Esophagus squamous epithelium (tissue), 5 donors: Measurements from ENCODE around the gene PPHLN1. TPM values are rescaled to one million over a fixed set of nuclear protein-coding genes. Genes with fewer than 3 reads are reported as not detected.
"Not testable (repeated sequence)": the region's sequence is repeated elsewhere in the genome, so short reads cannot be mapped to it uniquely, and the experiment has no call there.

Source experiments
- DNase-seq: peaks from one replicate; lab custom pipeline; 2025; lab: John Stamatoyannopoulos, UW
- H3K27ac ChIP-seq, 4 donors: fragments of 200-600 bp; sonication (generic); one replicate each; pipeline ENCODE4 v1.5.1; 2016 to 2019; ENCODE audit warnings: mild to moderate bottlenecking in 1 of 4
- H3K27me3 ChIP-seq, 4 donors: fragments of 200-600 bp; sonication (generic); 1 replicate in 3 of 4; 2 replicates in 1 of 4; pipeline versions ENCODE4 v1.5.1 to v1.6.0; 2017 to 2021; ENCODE audit warnings: antibody characterized with exemption in 1 of 4
- H3K36me3 ChIP-seq, 3 donors: fragments of 200-600 bp; sonication (generic); one replicate each; pipeline ENCODE4 v1.5.1; 2016 to 2019
- H3K4me1 ChIP-seq, 3 donors: fragments of 200-600 bp; sonication (generic); one replicate each; pipeline ENCODE4 v1.5.1; 2017 to 2019
- H3K4me3 ChIP-seq, 4 donors: fragments of 200-600 bp; sonication (generic); 1 replicate in 3 of 4; 2 replicates in 1 of 4; pipeline ENCODE4 v1.5.1; 2016 to 2019; ENCODE audit warnings: mild to moderate bottlenecking in 2 of 4, moderate library complexity in 1 of 4
- H3K9me3 ChIP-seq, 3 donors: fragments of 200-600 bp; sonication (generic); one replicate each; pipeline ENCODE4 v1.5.1; 2016 to 2019
- POLR2A ChIP-seq, 4 donors: fragments of 450-650 bp; IDR thresholded peaks; one replicate each; pipeline ENCODE4 v1.6.1; 2017; ENCODE audit warnings: antibody characterized with exemption in 4 of 4, mild to moderate bottlenecking in 4 of 4, moderate library complexity in 3 of 4
- WGBS, 2 donors: methylation state at CpG; one replicate each; pipeline ENCODE4 v1.1.5; 2018; 5-methylcytosine and 5-hydroxymethylcytosine counted together
- intact Hi-C: fragments of 100-400 bp; cut with DNase I; formaldehyde crosslinking; loops from one replicate; pipeline ENCODE4 v1.15.0; 2022
- total RNA-seq, 4 donors: library from RNA; depleted of rRNA; stranded (reverse); fragments of >200 nt; gene quantifications; one replicate each; pipeline ENCODE4 v1.1.0, GENCODE V29; 2016
- TF ChIP-seq, protein P1 (sequence below), 6 experiments: fragments of 450-650 bp in 4 of 6; fragments of 200-600 bp in 2 of 6; sonication (generic) in 2 of 6; IDR thresholded peaks; one replicate each; pipeline ENCODE4 v1.5.1; 2016 to 2019; ENCODE audit warnings: antibody characterized with exemption in 6 of 6, mild to moderate bottlenecking in 4 of 6, moderate library complexity in 4 of 6
- donor health status: DM: yes; HTN: yes; CAD: no.

PPHLN1 gene
- total RNA-seq, 4 donors from 2014 or later = 31.2 to 59.1 (median 40.0) TPM

DNA sequence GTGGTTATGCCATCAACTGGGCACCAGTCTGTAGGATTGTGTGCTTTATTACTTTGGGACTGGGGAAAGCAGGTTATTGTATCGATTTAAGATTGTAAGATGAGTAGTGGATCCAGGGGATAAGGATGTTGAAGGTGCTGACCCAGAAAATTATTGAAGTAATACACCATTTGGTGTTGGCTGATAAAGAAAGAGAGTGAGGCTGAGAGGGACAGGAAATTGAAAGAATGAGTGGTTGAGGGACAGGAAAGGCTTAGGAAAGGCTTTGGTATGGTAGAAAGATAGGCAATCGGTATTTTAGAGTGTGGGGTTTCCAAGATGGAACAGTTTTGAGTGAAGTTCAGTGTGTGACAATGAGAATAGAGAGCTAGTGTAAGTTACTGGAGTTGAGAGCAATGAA lies 12.3 kb downstream of the PPHLN1 start:
- TF ChIP-seq, protein P1, sequence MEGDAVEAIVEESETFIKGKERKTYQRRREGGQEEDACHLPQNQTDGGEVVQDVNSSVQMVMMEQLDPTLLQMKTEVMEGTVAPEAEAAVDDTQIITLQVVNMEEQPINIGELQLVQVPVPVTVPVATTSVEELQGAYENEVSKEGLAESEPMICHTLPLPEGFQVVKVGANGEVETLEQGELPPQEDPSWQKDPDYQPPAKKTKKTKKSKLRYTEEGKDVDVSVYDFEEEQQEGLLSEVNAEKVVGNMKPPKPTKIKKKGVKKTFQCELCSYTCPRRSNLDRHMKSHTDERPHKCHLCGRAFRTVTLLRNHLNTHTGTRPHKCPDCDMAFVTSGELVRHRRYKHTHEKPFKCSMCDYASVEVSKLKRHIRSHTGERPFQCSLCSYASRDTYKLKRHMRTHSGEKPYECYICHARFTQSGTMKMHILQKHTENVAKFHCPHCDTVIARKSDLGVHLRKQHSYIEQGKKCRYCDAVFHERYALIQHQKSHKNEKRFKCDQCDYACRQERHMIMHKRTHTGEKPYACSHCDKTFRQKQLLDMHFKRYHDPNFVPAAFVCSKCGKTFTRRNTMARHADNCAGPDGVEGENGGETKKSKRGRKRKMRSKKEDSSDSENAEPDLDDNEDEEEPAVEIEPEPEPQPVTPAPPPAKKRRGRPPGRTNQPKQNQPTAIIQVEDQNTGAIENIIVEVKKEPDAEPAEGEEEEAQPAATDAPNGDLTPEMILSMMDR (IDR thresholded peaks at IDR 0.05) = no peak
- no peak for TF ChIP-seq POLR2A (IDR thresholded peaks at IDR 0.05)
- WGBS, 2 donors = 85% methylated on average over 2 of the region's 2 CpGs
- intact Hi-C loops = no loop called here

DNA sequence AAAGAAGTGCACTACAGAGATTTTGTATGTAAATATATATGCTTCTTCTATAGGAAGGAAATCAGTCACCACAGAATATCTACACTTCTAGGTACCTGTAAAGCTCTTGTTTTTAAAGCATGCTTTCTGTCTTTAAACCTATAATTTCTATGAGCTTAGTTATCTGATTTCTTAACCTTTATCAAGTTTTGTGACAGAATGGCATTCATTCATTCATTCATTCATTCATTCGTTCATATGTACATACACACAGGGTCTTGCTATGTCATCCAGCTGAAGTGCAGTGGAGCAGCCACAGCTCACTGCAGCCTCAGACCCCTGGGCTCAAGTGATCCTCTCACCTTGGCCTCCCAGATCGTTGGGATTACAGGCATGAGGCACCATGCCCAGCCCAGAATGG lies 16.1 kb downstream of the PPHLN1 start:
- intact Hi-C loops = no loop called here
- no peaks in the 10 kb centered on the region for H3K27me3 ChIP-seq
- no peak overlapping the region for H3K4me3 ChIP-seq
- no peak overlapping the region for H3K27ac ChIP-seq
- TF ChIP-seq, protein P1 (IDR thresholded peaks at IDR 0.05) = no peak
- TF ChIP-seq POLR2A (IDR thresholded peaks at IDR 0.05) = no peak
- 66 to 68% methylated on average over 2 of the region's 2 CpGs for WGBS, 2 donors
- DNase-seq = no peak
- H3K36me3 ChIP-seq = peaks cover 0 to 47% (median 3%) of the 10 kb centered on the region in 3 donors
- H3K4me1 ChIP-seq = no peaks in the 10 kb centered on the region
- no peaks in the 10 kb centered on the region for H3K9me3 ChIP-seq

More for the DNA sequence above, 12.3 kb downstream of the PPHLN1 start:
- Histone ChIP-seq H3K36me3 (peaks cover 0 to 53% (median 3%) of the 10 kb centered on the region in 3 donors), H3K27ac (no peak overlapping the region), H3K4me3 (no peak overlapping the region), H3K4me1 (no peaks in the 10 kb centered on the region), H3K9me3 (no peaks in the 10 kb centered on the region), H3K27me3 (no peaks in the 10 kb centered on the region)
- DNase-seq = no peak

DNA sequence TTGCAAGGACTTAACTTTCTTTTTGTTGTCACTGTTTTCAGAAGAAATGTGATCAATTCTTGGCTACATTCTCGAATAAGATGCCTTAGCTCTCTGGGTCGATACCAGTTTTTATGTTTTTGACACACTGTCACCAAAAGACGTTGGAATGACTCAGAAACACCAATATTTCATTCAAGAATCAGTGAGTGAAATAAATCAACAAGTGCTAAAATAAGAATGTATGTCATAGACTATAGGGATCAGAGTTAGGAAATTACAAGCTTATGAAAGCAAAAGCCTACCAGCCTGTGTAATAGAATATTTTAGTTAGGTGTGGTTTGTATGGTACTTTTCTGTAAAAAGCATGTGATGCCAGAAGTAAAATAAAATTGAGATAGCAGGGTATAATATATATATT lies 17.8 kb downstream of the PPHLN1 start:
- no peaks in the 10 kb centered on the region for H3K9me3 ChIP-seq
- H3K27me3 ChIP-seq = no peaks in the 10 kb centered on the region
- no peak overlapping the region for H3K4me3 ChIP-seq
- no peaks in the 10 kb centered on the region for H3K4me1 ChIP-seq
- intact Hi-C loops = no loop called here
- whole genome bisulfite sequencing, 2 donors = 42 to 59% methylated on average over 3 of the region's 3 CpGs
- TF ChIP-seq POLR2A (IDR thresholded peaks at IDR 0.05) = no peak
- TF ChIP-seq, protein P1 (IDR thresholded peaks at IDR 0.05) = no peak
- DNase-seq = no peak
- peaks cover 0 to 39% (median 0%) of the 10 kb centered on the region in 3 donors for H3K36me3 ChIP-seq
- no peak overlapping the region for H3K27ac ChIP-seq

- intact Hi-C loops = no loop called here
- WGBS, 2 donors = 94 to 100% methylated on average over 1 of the region's 1 CpG
- no peaks in the 10 kb centered on the region for H3K27me3 ChIP-seq
- TF ChIP-seq, protein P1 (IDR thresholded peaks at IDR 0.05) = no peak
- no peak for TF ChIP-seq POLR2A (IDR thresholded peaks at IDR 0.05)
- H3K9me3 ChIP-seq = no peaks in the 10 kb centered on the region
- H3K36me3 ChIP-seq = peaks cover 0 to 25% (median 0%) of the 10 kb centered on the region in 3 donors
- H3K27ac ChIP-seq = no peak overlapping the region
- no peaks in the 10 kb centered on the region for H3K4me1 ChIP-seq
- DNase-seq = no peak
- no peak overlapping the region for H3K4me3 ChIP-seq
These were observed 20.5 kb downstream of the PPHLN1 start for GRCh38 chr12:42346403-42347002.

- WGBS, 2 donors = 70 to 82% methylated on average over 3 to 6 of the region's 16 CpGs
- H3K4me3 ChIP-seq, H3K9me3 ChIP-seq, H3K27me3 ChIP-seq, DNase-seq, H3K27ac ChIP-seq, intact Hi-C loops, H3K4me1 ChIP-seq: not testable (repeated sequence)
- H3K36me3 ChIP-seq = peaks cover 0 to 45% (median 0%) of the 10 kb centered on the region in 3 donors
These were observed 23.4 kb downstream of the PPHLN1 start for GRCh38 chr12:42349119-42350020.

DNA sequence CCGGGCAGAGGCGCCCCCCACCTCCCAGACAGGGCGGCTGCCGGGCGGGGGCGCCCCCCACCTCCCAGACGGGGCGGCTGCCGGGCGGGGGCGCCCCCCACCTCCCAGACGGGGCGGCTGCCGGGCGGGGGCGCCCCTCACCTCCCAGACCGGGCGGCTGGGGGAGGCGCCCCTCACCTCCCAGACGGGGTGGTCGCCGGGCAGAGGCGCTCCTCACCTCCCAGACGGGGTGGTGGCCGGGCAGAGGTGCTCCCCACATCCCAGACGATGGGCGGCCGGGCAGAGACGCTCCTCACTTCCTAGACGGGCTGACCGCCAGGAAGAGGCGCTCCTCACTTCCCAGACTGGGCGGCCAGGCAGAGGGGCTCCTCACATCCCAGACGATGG lies 24.0 kb downstream of the PPHLN1 start:
- H3K4me1 ChIP-seq, H3K4me3 ChIP-seq, H3K9me3 ChIP-seq, H3K27ac ChIP-seq, intact Hi-C loops, H3K27me3 ChIP-seq, DNase-seq: not testable (repeated sequence)
- peaks cover 0 to 52% (median 0%) of the 10 kb centered on the region in 3 donors for H3K36me3 ChIP-seq
- no CpG with 5 or more reads among the region's 34 CpGs for WGBS, 2 donors
